Calu3 (cell line): ENCODE measurements around the gene BMP6. TPM values are rescaled to one million over a fixed set of nuclear protein-coding genes. Genes with fewer than 3 reads are reported as not detected.
A peak's percentile ranks its signal among the peaks of the same experiment; 100 is the strongest.
"Not testable (repeated sequence)": the region's sequence is repeated elsewhere in the genome, so short reads cannot be mapped to it uniquely, and the experiment has no call there.

Experiments
- BruUV-seq: library from RNA; stranded (reverse); fragments of 400-500 nt; replicated peaks from 2 replicates; lab custom pipeline; 2021; lab: Mats Ljungman, UMichigan
- CTCF ChIA-PET: fragments of 300-600 bp; sonication (Branson Sonifier 250); formaldehyde crosslinking; loops from one replicate; lab custom pipeline; 2022; ENCODE audit warnings: antibody characterized with exemption; lab: Charles Lee
- DNase-seq: peaks from one replicate; pipeline ENCODE4 v3.0.0; 2022
- H3K27ac Mint-ChIP-seq: one replicate; pipeline ENCODE4 v1.8.0; 2022; ENCODE audit warnings: mixed read lengths; ENCODE audit not compliant: unreplicated experiment
- H3K27me3 Mint-ChIP-seq: one replicate; pipeline ENCODE4 v1.8.0; 2022; ENCODE audit warnings: mixed read lengths; ENCODE audit not compliant: unreplicated experiment
- H3K36me3 Mint-ChIP-seq: one replicate; pipeline ENCODE4 v1.8.0; 2022; ENCODE audit warnings: mild to moderate bottlenecking, moderate library complexity, mixed read lengths; ENCODE audit not compliant: insufficient read depth, unreplicated experiment
- H3K4me1 Mint-ChIP-seq: one replicate; pipeline ENCODE4 v1.8.0; 2022; ENCODE audit warnings: mild to moderate bottlenecking, low read depth, mixed read lengths; ENCODE audit not compliant: unreplicated experiment
- H3K4me3 Mint-ChIP-seq: one replicate; pipeline ENCODE4 v1.8.0; 2022; ENCODE audit warnings: mild to moderate bottlenecking, low read depth, moderate library complexity, mixed read lengths; ENCODE audit not compliant: unreplicated experiment
- H3K9me3 Mint-ChIP-seq: one replicate; pipeline ENCODE4 v1.8.0; 2022; ENCODE audit warnings: low read depth, mixed read lengths; ENCODE audit not compliant: unreplicated experiment
- CTCF ChIP-seq: fragments of 200-600 bp; IDR thresholded peaks from one replicate; pipeline ENCODE4 v1.8.0; 2022; ENCODE audit warnings: antibody characterized with exemption; ENCODE audit not compliant: unreplicated experiment
- intact Hi-C: fragments of 100-400 bp; cut with micrococcal nuclease; formaldehyde crosslinking; loops from one replicate; pipeline ENCODE4 v1.10.0; 2022; ENCODE audit not compliant: unreplicated experiment
- total RNA-seq: library from RNA; stranded (reverse); gene quantifications from 2 replicates; pipeline ENCODE4 v1.2.3, GENCODE V29; 2022

BMP6 gene
- total RNA-seq, 1 experiment from 2014 or later = 0.17 TPM

- Mint-ChIP-seq H3K9me3 (no peaks in the 10 kb centered on the region), H3K4me1 (no peaks in the 10 kb centered on the region), H3K27ac (no peak overlapping the region), H3K36me3 (no peaks in the 10 kb centered on the region), H3K27me3 (peaks cover 5% of the 10 kb centered on the region), H3K4me3 (no peak overlapping the region)
- CTCF ChIA-PET = interaction anchor here (0.7 to 0.9 kb wide), 2 partner anchors 54 to 65 kb away, joined by 3 to 4 read pairs; no protein-coding TSS in a partner anchor
- DNase-seq = peak; percentile 6
- intact Hi-C loops = loop anchor here (10.0 kb wide), 1 partner anchor 181 kb away; no protein-coding TSS in a partner anchor
- no TSS peak for BruUV-seq
- no peak for TF ChIP-seq CTCF
Observed at GRCh38 chr6:7813704-7814103, 87.8 kb downstream of the BMP6 start.

GRCh38 chr6:7815716-7816115 is 89.8 kb downstream of the BMP6 start:
- CTCF ChIA-PET = no interaction called here
- H3K36me3 Mint-ChIP-seq = no peaks in the 10 kb centered on the region
- no peaks in the 10 kb centered on the region for H3K9me3 Mint-ChIP-seq
- TF ChIP-seq CTCF = no peak
- intact Hi-C loops = loop anchor here (10.0 kb wide), 1 partner anchor 179 kb away; no protein-coding TSS in a partner anchor
- no peak overlapping the region for H3K27ac Mint-ChIP-seq
- peaks cover 16% of the 10 kb centered on the region for H3K27me3 Mint-ChIP-seq
- no TSS peak for BruUV-seq
- H3K4me1 Mint-ChIP-seq = no peaks in the 10 kb centered on the region
- no peak for DNase-seq
- H3K4me3 Mint-ChIP-seq = no peak overlapping the region

- H3K27ac Mint-ChIP-seq, CTCF ChIA-PET, DNase-seq, H3K9me3 Mint-ChIP-seq, H3K4me3 Mint-ChIP-seq, H3K36me3 Mint-ChIP-seq, BruUV-seq, H3K4me1 Mint-ChIP-seq: not testable (repeated sequence)
- peaks cover 20% of the 10 kb centered on the region for H3K27me3 Mint-ChIP-seq
- intact Hi-C loops = loop anchor here (10.0 kb wide), 1 partner anchor 178 kb away; no protein-coding TSS in a partner anchor
Observed at GRCh38 chr6:7817184-7817583, 91.3 kb downstream of the BMP6 start.

- Mint-ChIP-seq H3K4me1 (no peaks in the 10 kb centered on the region), H3K27me3 (peaks cover 33% of the 10 kb centered on the region), H3K27ac (no peak overlapping the region), H3K4me3 (no peak overlapping the region), H3K36me3 (no peaks in the 10 kb centered on the region), H3K9me3 (no peaks in the 10 kb centered on the region)
- CTCF ChIA-PET = no interaction called here
- DNase-seq = no peak
- BruUV-seq = no TSS peak
- intact Hi-C loops = loop anchor here (10.0 kb wide), 1 partner anchor 176 kb away; no protein-coding TSS in a partner anchor
- no peak for TF ChIP-seq CTCF
Observed at GRCh38 chr6:7818257-7819214, 92.6 kb downstream of the BMP6 start.
